Medulla oblongata (tissue), 1 donor: ENCODE data around the gene FAM171A1.

ENCODE experiments used
- DNase-seq: peaks from one replicate; pipeline ENCODE4 v3.0.0-alpha.2; 2015; ENCODE audit errors: extremely low spot score

FAM171A1 gene

GRCh38 chr10:15169555-15170401, 201.3 kb downstream of the FAM171A1 start:
- peak; percentile 27 for DNase-seq

GRCh38 chr10:15168786-15169554, 202.1 kb downstream of the FAM171A1 start:
- DNase-seq: peak; percentile 97

GRCh38 chr10:15168291-15168785, 202.8 kb downstream of the FAM171A1 start, which contains the start of gene NMT2:
Gene NMT2 (minus strand): TSS chr10:15168693. CDS start chr10:15168612, 81 bp downstream.
- peak; percentile 88 for DNase-seq

- DNase-seq: peak; percentile 57
These were observed 203.4 kb downstream of the FAM171A1 start for GRCh38 chr10:15167411-15168290.

- DNase-seq: no peak
These were observed 204.8 kb downstream of the FAM171A1 start for GRCh38 chr10:15166325-15166724.

- peak; percentile 40 for DNase-seq
These were observed 207.7 kb downstream of the FAM171A1 start for GRCh38 chr10:15163253-15163828.
